GM21619 (cell line): Measurements from ENCODE around the gene AFF2.

Experiments
- ATAC-seq: cut with Tn5 transposase; IDR thresholded peaks from one replicate; pipeline ENCODE4 v1.9.1; 2021; ENCODE audit not compliant: unreplicated experiment

AFF2 gene

GRCh38 chrX:148535639-148536038 is 35.2 kb downstream of the AFF2 start:
- ATAC-seq: no peak

- ATAC-seq: no peak
Measured at GRCh38 chrX:148536961-148537360, 36.5 kb downstream of the AFF2 start.

- ATAC-seq: no peak
Measured at GRCh38 chrX:148537556-148538182, 37.3 kb downstream of the AFF2 start.

GRCh38 chrX:148538582-148538981 is 38.2 kb downstream of the AFF2 start:
- ATAC-seq: no peak

- ATAC-seq: no peak
Measured at GRCh38 chrX:148540114-148540513, 39.7 kb downstream of the AFF2 start.

- ATAC-seq: peak; percentile 18
Measured at GRCh38 chrX:148540671-148541583, 40.5 kb downstream of the AFF2 start.

GRCh38 chrX:148541584-148541940 is 41.1 kb downstream of the AFF2 start:
- peak; percentile 72 for ATAC-seq

- no peak for ATAC-seq
Measured at GRCh38 chrX:148542481-148543255, 42.3 kb downstream of the AFF2 start.

- ATAC-seq: no peak
Measured at GRCh38 chrX:148552775-148553174, 52.4 kb downstream of the AFF2 start.

- ATAC-seq: no peak
Measured at GRCh38 chrX:148555101-148555500, 54.7 kb downstream of the AFF2 start.

- no peak for ATAC-seq
Measured at GRCh38 chrX:148555571-148556243, 55.3 kb downstream of the AFF2 start.

- no peak for ATAC-seq
Measured at GRCh38 chrX:148556498-148556897, 56.1 kb downstream of the AFF2 start.

- ATAC-seq: no peak
Measured at GRCh38 chrX:148562846-148563245, 62.4 kb downstream of the AFF2 start.

- no peak for ATAC-seq
Measured at GRCh38 chrX:148567229-148567628, 66.8 kb downstream of the AFF2 start.

GRCh38 chrX:148567779-148568178 is 67.4 kb downstream of the AFF2 start:
- ATAC-seq: no peak

- no peak for ATAC-seq
Measured at GRCh38 chrX:148568763-148569162, 68.3 kb downstream of the AFF2 start.

- no peak for ATAC-seq
Measured at GRCh38 chrX:148572337-148572736, 71.9 kb downstream of the AFF2 start.

- no peak for ATAC-seq
Measured at GRCh38 chrX:148573119-148573518, 72.7 kb downstream of the AFF2 start.

GRCh38 chrX:148574237-148574973 is 74.0 kb downstream of the AFF2 start:
- ATAC-seq: peak; percentile 57

- no peak for ATAC-seq
Measured at GRCh38 chrX:148576396-148576795, 76.0 kb downstream of the AFF2 start.
